Immature natural killer cell (primary cell): Measurements from ENCODE around the gene MBNL1. TPM values are rescaled to one million over a fixed set of nuclear protein-coding genes. Genes with fewer than 3 reads are reported as not detected.
"Not testable (repeated sequence)": the region's sequence is repeated elsewhere in the genome, so short reads cannot be mapped to it uniquely, and the experiment has no call there.

Source experiments
- DNase-seq, 3 donors: peaks; one replicate each; pipeline ENCODE4 v3.0.0; 2022; ENCODE audit warnings: mixed read lengths in 1 of 3
- H3K27ac Mint-ChIP-seq, 6 donors: one replicate each; pipeline ENCODE4 v1.8.0; 2020; ENCODE audit warnings: mixed read lengths in 6 of 6, mild to moderate bottlenecking in 5 of 6, inconsistent platforms in 4 of 6, moderate library complexity in 3 of 6
- H3K27me3 Mint-ChIP-seq, 3 donors: one replicate each; pipeline ENCODE4 v1.8.0; 2020 to 2021; ENCODE audit warnings: low read depth in 3 of 3, mild to moderate bottlenecking in 3 of 3, mixed read lengths in 3 of 3, moderate library complexity in 3 of 3, inconsistent platforms in 1 of 3
- H3K36me3 Mint-ChIP-seq, 3 donors: one replicate each; pipeline ENCODE4 v1.8.0; 2020; ENCODE audit warnings: mixed read lengths in 3 of 3, inconsistent platforms in 2 of 3, mild to moderate bottlenecking in 2 of 3
- H3K4me1 Mint-ChIP-seq, 2 donors: one replicate each; pipeline ENCODE4 v1.8.0; 2020; ENCODE audit warnings: inconsistent platforms in 2 of 2, mild to moderate bottlenecking in 2 of 2, mixed read lengths in 2 of 2, moderate library complexity in 1 of 2
- H3K4me3 Mint-ChIP-seq, 5 donors: one replicate each; pipeline ENCODE4 v1.8.0; 2020; ENCODE audit warnings: mild to moderate bottlenecking in 5 of 5, mixed read lengths in 5 of 5, inconsistent platforms in 3 of 5, moderate library complexity in 3 of 5
- H3K9me3 Mint-ChIP-seq, 6 donors: one replicate each; pipeline ENCODE4 v1.8.0; 2020; ENCODE audit warnings: mild to moderate bottlenecking in 6 of 6, mixed read lengths in 6 of 6, inconsistent platforms in 4 of 6, moderate library complexity in 3 of 6
- polyA plus RNA-seq, 3 donors: library from polyadenylated mRNA; unstranded; fragments of 300-500 nt; fragmentation: Illumina TruSeq; gene quantifications; one replicate each; pipeline ENCODE4 v1.2.3, GENCODE V29; 2021

MBNL1 gene
- polyA plus RNA-seq, 3 donors from 2014 or later, result 270 to 399 (median 286) TPM

DNA sequence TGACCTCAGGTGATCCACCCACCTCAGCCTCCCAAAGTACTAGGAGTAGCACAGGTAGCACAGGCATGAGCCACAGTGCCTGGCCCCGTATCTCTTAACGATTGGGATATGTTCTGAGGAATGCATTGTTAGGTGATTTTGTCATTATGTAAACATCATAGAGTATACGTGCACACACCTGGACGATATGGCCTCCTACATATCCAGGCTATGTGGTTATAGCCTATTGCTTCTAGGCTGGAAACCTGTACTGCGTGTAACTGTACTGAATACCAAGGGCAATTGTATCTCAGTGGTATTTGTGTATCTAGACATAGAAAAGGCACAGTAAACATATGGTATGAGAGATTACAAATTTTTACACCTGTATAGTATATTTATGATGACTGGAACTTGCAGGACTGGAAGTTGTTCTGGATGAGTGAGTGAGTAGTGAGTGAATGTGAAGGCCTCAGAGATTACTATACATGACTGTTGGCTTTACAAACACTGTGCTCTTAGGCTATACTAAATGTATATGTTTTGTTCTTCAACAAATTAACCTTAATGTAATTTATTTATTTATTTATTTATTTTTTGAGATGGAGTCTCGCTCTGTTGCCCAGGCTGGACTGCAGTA is 120.7 kb downstream of the MBNL1 start:
- H3K27ac Mint-ChIP-seq, result peak overlapping the region in 2 of 6 donors; percentile 31 to 43
- peaks cover 0 to 4% (median 0%) of the 10 kb centered on the region in 3 donors for H3K36me3 Mint-ChIP-seq
- no peaks in the 10 kb centered on the region for H3K27me3 Mint-ChIP-seq
- no peak for DNase-seq
- H3K4me1 Mint-ChIP-seq, result peaks cover 78 to 98% of the 10 kb centered on the region in 2 donors
- no peak overlapping the region for H3K4me3 Mint-ChIP-seq
- no peaks in the 10 kb centered on the region for H3K9me3 Mint-ChIP-seq

DNA sequence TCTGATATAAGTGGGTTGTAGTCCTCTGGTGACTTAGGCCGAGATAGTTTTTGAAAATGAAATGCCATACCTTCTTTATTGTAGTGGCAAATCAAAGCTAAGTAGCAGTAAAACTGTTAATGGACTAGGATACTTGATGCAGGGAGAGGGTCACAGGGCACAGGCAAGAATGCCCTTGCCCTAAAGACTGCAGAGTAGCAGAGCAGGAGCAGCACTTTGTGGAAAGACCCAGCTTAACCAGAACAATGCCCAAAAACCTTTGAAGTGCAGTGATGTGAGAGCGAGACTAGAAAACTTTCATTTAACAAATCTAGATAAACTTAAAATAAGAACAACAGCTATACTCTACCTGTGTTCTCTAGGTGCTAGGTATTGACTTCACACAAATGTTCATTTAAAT is 121.9 kb downstream of the MBNL1 start:
- no peak for DNase-seq
- peak overlapping the region; percentile 46 to 84 (median 72) for H3K27ac Mint-ChIP-seq
- peaks cover 0 to 4% (median 0%) of the 10 kb centered on the region in 3 donors for H3K36me3 Mint-ChIP-seq
- H3K27me3 Mint-ChIP-seq, result no peaks in the 10 kb centered on the region
- H3K9me3 Mint-ChIP-seq, result no peaks in the 10 kb centered on the region
- peaks cover 76 to 96% of the 10 kb centered on the region in 2 donors for H3K4me1 Mint-ChIP-seq
- no peak overlapping the region for H3K4me3 Mint-ChIP-seq

DNA sequence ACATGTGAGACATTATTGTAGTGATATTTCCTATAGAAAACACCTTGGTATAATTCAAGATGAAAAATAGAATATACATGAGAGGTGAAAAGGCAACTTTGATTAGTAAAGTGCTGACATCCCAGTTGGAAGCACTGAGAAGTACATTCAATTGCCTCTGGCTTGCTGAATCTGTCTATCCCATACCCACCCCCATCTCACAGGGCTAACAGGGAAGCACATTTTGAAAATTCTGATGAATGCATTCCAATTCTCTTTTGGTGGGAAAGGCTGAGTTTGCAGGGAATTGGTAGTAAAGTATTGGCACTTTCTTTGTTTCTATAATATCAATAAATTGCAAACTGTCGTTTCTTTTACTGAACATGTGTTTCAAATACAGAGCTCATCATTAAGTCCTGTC is 122.9 kb downstream of the MBNL1 start:
- DNase-seq, result no peak
- Mint-ChIP-seq H3K4me3 (no peak overlapping the region), H3K4me1 (peaks cover 78 to 96% of the 10 kb centered on the region in 2 donors), H3K36me3 (peaks cover 0 to 5% (median 3%) of the 10 kb centered on the region in 3 donors), H3K9me3 (no peaks in the 10 kb centered on the region), H3K27ac (peak overlapping the region; percentile 25 to 80 (median 72)), H3K27me3 (peaks cover 0 to 4% (median 0%) of the 10 kb centered on the region in 3 donors)

GRCh38 chr3:152392272-152392880 is 123.6 kb downstream of the MBNL1 start:
- Mint-ChIP-seq H3K27ac (peak overlapping the region in 4 of 6 donors; percentile 49 to 71 (median 62)), H3K9me3 (no peaks in the 10 kb centered on the region), H3K4me1 (peaks cover 77 to 96% of the 10 kb centered on the region in 2 donors), H3K4me3 (no peak overlapping the region), H3K27me3 (peaks cover 0 to 4% (median 0%) of the 10 kb centered on the region in 3 donors), H3K36me3 (peaks cover 2 to 12% (median 6%) of the 10 kb centered on the region in 3 donors)
- no peak for DNase-seq

- Mint-ChIP-seq H3K27ac (peak overlapping the region in 5 of 6 donors; percentile 35 to 72 (median 58)), H3K9me3 (no peaks in the 10 kb centered on the region), H3K36me3 (peaks cover 6 to 13% (median 12%) of the 10 kb centered on the region in 3 donors), H3K4me3 (peak overlapping the region in 1 of 5 donors; percentile 10), H3K4me1 (peaks cover 77 to 97% of the 10 kb centered on the region in 2 donors), H3K27me3 (peaks cover 0 to 4% (median 0%) of the 10 kb centered on the region in 3 donors)
- no peak for DNase-seq
Observed at GRCh38 chr3:152394246-152394645, 125.5 kb downstream of the MBNL1 start.

- Mint-ChIP-seq H3K4me3 (peak overlapping the region in 2 of 5 donors; percentile 5 to 21), H3K27me3 (peaks cover 0 to 4% (median 0%) of the 10 kb centered on the region in 3 donors), H3K4me1 (peaks cover 79 to 98% of the 10 kb centered on the region in 2 donors), H3K36me3 (peaks cover 6 to 13% (median 13%) of the 10 kb centered on the region in 3 donors), H3K27ac (peak overlapping the region; percentile 36 to 83 (median 62)), H3K9me3 (no peaks in the 10 kb centered on the region)
- DNase-seq, result no peak
Observed at GRCh38 chr3:152395764-152396163, 127.0 kb downstream of the MBNL1 start.

DNA sequence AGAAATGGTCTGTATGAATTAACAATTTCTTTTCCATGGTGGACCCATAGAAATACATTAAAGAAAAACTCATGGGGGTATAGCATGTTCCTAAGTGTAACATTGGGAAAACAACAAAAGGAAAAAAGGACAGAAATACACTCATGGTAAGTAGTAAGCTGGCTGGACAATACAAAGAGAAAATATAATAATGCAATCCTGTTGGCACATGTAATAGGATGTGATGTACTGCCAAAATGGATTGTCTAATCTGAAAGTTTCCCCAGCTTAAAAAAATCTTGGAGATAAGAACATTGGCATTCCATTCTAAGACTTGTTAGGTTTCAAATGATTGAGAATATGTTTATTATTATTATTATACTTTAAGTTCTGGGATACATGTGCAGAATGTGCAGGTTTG is 128.1 kb downstream of the MBNL1 start:
- peaks cover 80 to 98% of the 10 kb centered on the region in 2 donors for H3K4me1 Mint-ChIP-seq
- no peaks in the 10 kb centered on the region for H3K9me3 Mint-ChIP-seq
- peaks cover 0 to 4% (median 0%) of the 10 kb centered on the region in 3 donors for H3K27me3 Mint-ChIP-seq
- H3K4me3 Mint-ChIP-seq, result no peak overlapping the region
- peak overlapping the region in 5 of 6 donors; percentile 8 to 55 (median 36) for H3K27ac Mint-ChIP-seq
- H3K36me3 Mint-ChIP-seq, result peaks cover 6 to 13% (median 13%) of the 10 kb centered on the region in 3 donors
- DNase-seq, result no peak

DNA sequence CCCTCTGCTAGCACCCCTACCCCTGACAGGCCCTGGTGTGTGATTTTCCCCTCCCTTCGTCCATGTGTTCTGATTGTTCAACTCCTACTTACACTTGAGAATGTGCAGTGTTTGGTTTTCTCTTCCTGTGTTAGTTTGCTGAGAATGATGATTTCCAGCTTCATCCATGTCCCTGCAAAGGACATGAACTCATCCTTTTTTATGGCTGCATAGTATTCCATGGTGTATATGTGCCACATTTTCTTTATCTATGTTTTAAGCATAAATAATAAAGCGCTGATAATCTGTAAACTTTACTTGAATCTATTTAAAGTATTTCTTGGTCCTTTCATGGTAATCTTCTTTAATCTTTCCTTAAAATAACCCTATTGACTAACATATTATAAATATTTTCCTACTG is 128.6 kb downstream of the MBNL1 start:
- DNase-seq, H3K4me3 Mint-ChIP-seq, H3K27me3 Mint-ChIP-seq, H3K9me3 Mint-ChIP-seq: not testable (repeated sequence)
- Mint-ChIP-seq H3K36me3 (peaks cover 6 to 13% (median 13%) of the 10 kb centered on the region in 3 donors), H3K4me1 (peaks cover 80 to 98% of the 10 kb centered on the region in 2 donors), H3K27ac (peak overlapping the region in 2 of 6 donors; percentile 26 to 40)

GRCh38 chr3:152398495-152398894 is 129.8 kb downstream of the MBNL1 start:
- Mint-ChIP-seq H3K36me3 (peaks cover 6 to 13% (median 13%) of the 10 kb centered on the region in 3 donors), H3K27me3 (peaks cover 0 to 4% (median 2%) of the 10 kb centered on the region in 3 donors), H3K4me1 (peaks cover 83 to 98% of the 10 kb centered on the region in 2 donors), H3K9me3 (no peaks in the 10 kb centered on the region), H3K27ac (peak overlapping the region; percentile 4 to 79 (median 29)), H3K4me3 (peak overlapping the region in 3 of 5 donors; percentile 3 to 37 (median 5))
- DNase-seq, result no peak

- Mint-ChIP-seq H3K4me3 (peak overlapping the region; percentile 1 to 30 (median 18)), H3K27ac (peak overlapping the region; percentile 21 to 79 (median 62))
Observed at GRCh38 chr3:152399374-152399773, 130.6 kb downstream of the MBNL1 start.

DNA sequence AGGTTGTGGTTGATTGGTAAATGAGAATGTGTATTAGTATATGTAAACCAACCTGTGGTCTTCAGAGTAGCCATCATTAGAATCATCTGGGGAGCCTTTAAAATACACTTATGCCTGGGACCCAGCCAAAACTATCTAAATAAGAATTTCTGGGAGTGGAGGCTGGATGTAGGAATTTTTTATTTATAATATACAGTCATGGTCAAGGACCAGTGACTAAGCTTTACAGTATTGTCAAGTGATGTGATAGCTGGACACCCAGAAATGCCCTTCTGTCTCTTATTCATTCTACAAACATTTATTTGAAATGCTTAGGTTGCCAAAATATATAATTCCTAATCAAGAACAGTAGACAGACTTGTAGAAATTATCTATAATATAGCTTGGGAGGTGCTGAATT is 132.2 kb downstream of the MBNL1 start:
- peak overlapping the region in 4 of 5 donors; percentile 5 to 42 (median 32) for H3K4me3 Mint-ChIP-seq
- peaks cover 0 to 4% (median 2%) of the 10 kb centered on the region in 3 donors for H3K27me3 Mint-ChIP-seq
- peak overlapping the region; percentile 26 to 85 (median 76) for H3K27ac Mint-ChIP-seq
- H3K36me3 Mint-ChIP-seq, result peaks cover 6 to 13% (median 13%) of the 10 kb centered on the region in 3 donors
- peaks cover 87 to 99% of the 10 kb centered on the region in 2 donors for H3K4me1 Mint-ChIP-seq
- no peak for DNase-seq
- H3K9me3 Mint-ChIP-seq, result no peaks in the 10 kb centered on the region

More at GRCh38 chr3:152399374-152399773, 130.6 kb downstream of the MBNL1 start:
- no peak for DNase-seq
- H3K9me3 Mint-ChIP-seq, result no peaks in the 10 kb centered on the region
- H3K4me1 Mint-ChIP-seq, result peaks cover 86 to 98% of the 10 kb centered on the region in 2 donors
- peaks cover 6 to 13% (median 13%) of the 10 kb centered on the region in 3 donors for H3K36me3 Mint-ChIP-seq
- H3K27me3 Mint-ChIP-seq, result peaks cover 0 to 4% (median 2%) of the 10 kb centered on the region in 3 donors

DNA sequence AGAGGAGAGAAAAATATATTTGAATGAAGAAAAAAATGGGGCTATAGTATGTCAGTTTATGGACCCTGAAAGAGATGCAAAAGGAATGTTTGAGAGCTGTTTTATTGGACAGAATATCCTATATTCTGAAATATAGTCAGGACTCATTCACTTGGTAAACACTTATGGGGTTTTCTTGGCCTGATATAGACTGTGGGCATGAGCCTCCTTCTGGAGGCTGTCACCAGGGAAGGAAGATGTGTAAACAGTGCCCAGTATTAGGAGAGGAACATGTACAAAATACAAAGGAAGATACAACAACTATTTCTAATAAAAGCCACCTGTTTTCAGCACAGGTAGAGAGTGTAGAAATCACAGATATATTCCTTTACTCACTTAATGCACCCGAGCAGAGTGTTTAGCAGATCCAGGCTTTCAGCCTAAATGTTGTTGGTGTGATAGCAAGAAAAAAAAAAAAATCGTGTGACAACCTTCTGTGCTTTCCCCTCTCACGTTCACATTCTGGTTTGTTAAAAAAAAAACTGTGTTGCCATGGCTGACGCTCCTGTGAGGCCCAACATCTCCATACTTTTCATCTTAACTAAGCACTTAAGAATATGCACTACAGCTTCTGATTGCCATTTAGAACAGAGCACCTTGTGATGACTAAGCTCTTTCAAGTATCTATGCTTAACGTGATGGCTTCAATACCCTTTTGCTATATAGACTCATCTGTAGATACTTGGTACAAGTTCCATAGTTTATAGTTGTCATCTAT is 134.1 kb downstream of the MBNL1 start:
- H3K9me3 Mint-ChIP-seq, result no peaks in the 10 kb centered on the region
- H3K4me3 Mint-ChIP-seq, result peak overlapping the region; percentile 33 to 64 (median 62)
- peaks cover 0 to 4% (median 4%) of the 10 kb centered on the region in 3 donors for H3K36me3 Mint-ChIP-seq
- H3K4me1 Mint-ChIP-seq, result peaks cover 91 to 99% of the 10 kb centered on the region in 2 donors
- DNase-seq, result peak; percentile 41 to 47 (median 47)
- peak overlapping the region; percentile 68 to 89 (median 79) for H3K27ac Mint-ChIP-seq
- H3K27me3 Mint-ChIP-seq, result peaks cover 0 to 2% (median 0%) of the 10 kb centered on the region in 3 donors

GRCh38 chr3:152403632-152404066 is 134.9 kb downstream of the MBNL1 start:
- Mint-ChIP-seq H3K36me3 (peaks cover 0 to 4% (median 4%) of the 10 kb centered on the region in 3 donors), H3K4me3 (peak overlapping the region; percentile 33 to 64 (median 62)), H3K27me3 (peaks cover 0 to 2% (median 0%) of the 10 kb centered on the region in 3 donors), H3K9me3 (no peaks in the 10 kb centered on the region), H3K4me1 (peaks cover 87 to 99% of the 10 kb centered on the region in 2 donors), H3K27ac (peak overlapping the region; percentile 68 to 89 (median 79))
- no peak for DNase-seq
